Cortex of kidney (tissue), 1 donor: ENCODE results near the gene SOS1.
"Not testable (repeated sequence)": the region's sequence is repeated elsewhere in the genome, so short reads cannot be mapped to it uniquely, and the experiment has no call there.

ENCODE experiments used
- DNase-seq: peaks from one replicate; lab custom pipeline; 2025; lab: John Stamatoyannopoulos, UW

SOS1 gene

GRCh38 chr2:39138837-39139211, 18.0 kb upstream of the SOS1 start:
- no peak for DNase-seq

GRCh38 chr2:39138187-39138836, 17.5 kb upstream of the SOS1 start:
- not testable (repeated sequence) for DNase-seq

- no peak for DNase-seq
These were observed 15.9 kb upstream of the SOS1 start for GRCh38 chr2:39136799-39137198.

- DNase-seq, result no peak
These were observed 14.9 kb upstream of the SOS1 start for GRCh38 chr2:39135690-39136259.

- DNase-seq, result no peak
These were observed 12.5 kb upstream of the SOS1 start for GRCh38 chr2:39133215-39133851.

- DNase-seq, result no peak
These were observed 8.1 kb upstream of the SOS1 start for GRCh38 chr2:39128919-39129391.

- no peak for DNase-seq
These were observed 7.1 kb upstream of the SOS1 start for GRCh38 chr2:39127973-39128372.

GRCh38 chr2:39124746-39125057, 3.9 kb upstream of the SOS1 start:
- DNase-seq, result no peak

- DNase-seq, result peak; percentile 51
These were observed 3.3 kb upstream of the SOS1 start for GRCh38 chr2:39124000-39124745.

GRCh38 chr2:39123436-39123999, 2.7 kb upstream of the SOS1 start:
- DNase-seq, result no peak

- DNase-seq, result no peak
These were observed 742 bp upstream of the SOS1 start for GRCh38 chr2:39121523-39122063.

GRCh38 chr2:39120521-39120770, 405 bp downstream of the SOS1 start:
- DNase-seq, result no peak

- DNase-seq, result no peak
These were observed 925 bp downstream of the SOS1 start for GRCh38 chr2:39119732-39120520.

GRCh38 chr2:39118786-39119499, 1.9 kb downstream of the SOS1 start:
- no peak for DNase-seq

- no peak for DNase-seq
These were observed 5.3 kb downstream of the SOS1 start for GRCh38 chr2:39115556-39115955.

- no peak for DNase-seq
These were observed 6.1 kb downstream of the SOS1 start for GRCh38 chr2:39114771-39115170.

GRCh38 chr2:39109537-39109936, 11.3 kb downstream of the SOS1 start:
- DNase-seq, result no peak

GRCh38 chr2:39108377-39108776, 12.5 kb downstream of the SOS1 start:
- no peak for DNase-seq

GRCh38 chr2:39107724-39108273, 13.1 kb downstream of the SOS1 start:
- DNase-seq, result no peak

GRCh38 chr2:39107156-39107555, 13.7 kb downstream of the SOS1 start:
- no peak for DNase-seq
